H1 (cell line): Measurements from ENCODE around the gene BSN. TPM values are rescaled to one million over a fixed set of nuclear protein-coding genes. Genes with fewer than 3 reads are reported as not detected.

Source experiments
- CTCF ChIA-PET: fragments of 300-600 bp; sonication (Branson Sonifier 250); formaldehyde crosslinking; loops from one replicate; lab custom pipeline; 2021; ENCODE audit not compliant: partially characterized antibody; lab: Charles Lee
- POLR2A ChIA-PET: fragments of 300-600 bp; sonication (Branson Sonifier 250); formaldehyde crosslinking; loops from one replicate; lab custom pipeline; 2021; ENCODE audit warnings: inconsistent platforms; ENCODE audit not compliant: partially characterized antibody; lab: Charles Lee
- DNase-seq, 2 experiments: peaks; one replicate each; pipeline versions ENCODE4 v3.0.0 to v3.0.0-alpha.2; 2010 to 2022; ENCODE audit warnings: low spot score in 2 of 2, low read depth in 1 of 2, mixed read lengths in 1 of 2
- FAIRE-seq: peaks from 2 replicates; lab custom pipeline; 2011; peaks lifted over from hg19 to GRCh38; lab: Jason Lieb, UNC
- H2AFZ ChIP-seq: 2 replicates; pipeline ENCODE4 v1.8.1; 2012; ENCODE audit warnings: low read length, inconsistent platforms
- H2AK5ac ChIP-seq: 2 replicates; pipeline ENCODE4 v1.6.1; 2013; ENCODE audit warnings: low read depth, low read length
- H2BK120ac ChIP-seq: replicated peaks from 2 replicates; pipeline ENCODE3; 2013; ENCODE audit warnings: low read depth, low read length, inconsistent platforms
- H2BK12ac ChIP-seq: 2 replicates; pipeline ENCODE4 v1.6.1; 2013; ENCODE audit warnings: low read depth, low read length
- H2BK15ac ChIP-seq: 2 replicates; pipeline ENCODE4 v1.6.1; 2013; ENCODE audit warnings: low read length
- H2BK20ac ChIP-seq: 2 replicates; pipeline ENCODE4 v1.6.1; 2013; ENCODE audit warnings: low read length
- H2BK5ac ChIP-seq: 2 replicates; pipeline ENCODE4 v1.6.1; 2013; ENCODE audit warnings: low read depth, low read length
- H3K14ac ChIP-seq: 2 replicates; pipeline ENCODE4 v1.6.1; 2013; ENCODE audit warnings: inconsistent platforms; ENCODE audit not compliant: insufficient read length
- H3K18ac ChIP-seq: 2 replicates; pipeline ENCODE4 v1.6.1; 2013; ENCODE audit warnings: low read length; ENCODE audit errors: extremely low read depth
- H3K23ac ChIP-seq: 2 replicates; pipeline ENCODE4 v1.6.1; 2013; ENCODE audit warnings: inconsistent platforms; ENCODE audit not compliant: insufficient read length
- H3K23me2 ChIP-seq: 2 replicates; pipeline ENCODE4 v1.6.1; 2013; ENCODE audit warnings: low read depth, low read length
- H3K27ac ChIP-seq: 2 replicates; pipeline ENCODE4 v1.6.1; 2011; ENCODE audit warnings: low read depth, low read length, inconsistent platforms
- H3K27me3 ChIP-seq, 4 experiments: replicated peaks in 1 of 4; 1 replicate in 1 of 4; 2 replicates in 3 of 4; pipeline versions ENCODE4 v1.6.1 to v1.8.1; 2011 to 2013; ENCODE audit warnings: low read length in 3 of 4, mild to moderate bottlenecking in 3 of 4, inconsistent platforms in 2 of 4, mixed read lengths in 2 of 4, moderate library complexity in 1 of 4; ENCODE audit not compliant: control insufficient read depth in 3 of 4, insufficient read depth in 3 of 4; ENCODE audit errors: extremely low read depth in 1 of 4
- H3K36me3 ChIP-seq, 4 experiments: 2 replicates each; pipeline versions ENCODE4 v1.6.1 to v1.8.1; 2011 to 2013; ENCODE audit warnings: mild to moderate bottlenecking in 4 of 4, low read length in 3 of 4, moderate library complexity in 2 of 4, control low read depth in 1 of 4, inconsistent platforms in 1 of 4; ENCODE audit not compliant: insufficient read depth in 4 of 4, control insufficient read depth in 2 of 4
- H3K4ac ChIP-seq: replicated peaks from 2 replicates; pipeline ENCODE3; 2013; ENCODE audit warnings: low read length, low read depth, mixed read lengths, inconsistent platforms; ENCODE audit not compliant: insufficient read length
- H3K4me1 ChIP-seq, 4 experiments: replicated peaks in 1 of 4; 1 replicate in 1 of 4; 2 replicates in 3 of 4; pipeline versions ENCODE4 v1.6.1 to v1.8.1; 2011 to 2013; ENCODE audit warnings: low read length in 3 of 4, inconsistent platforms in 2 of 4, mixed read lengths in 1 of 4; ENCODE audit not compliant: insufficient read depth in 4 of 4, control insufficient read depth in 3 of 4
- H3K4me2 ChIP-seq, 2 experiments: 2 replicates each; pipeline versions ENCODE4 v1.6.1 to v1.8.1; 2011 to 2013; ENCODE audit warnings: low read depth in 2 of 2, low read length in 2 of 2, control low read depth in 1 of 2, inconsistent platforms in 1 of 2, mild to moderate bottlenecking in 1 of 2; ENCODE audit not compliant: insufficient read depth in 1 of 2
- H3K4me3 ChIP-seq, 4 experiments: fragments of 200-600, 300-600 bp in 1 of 4; sonication (generic), shearing (Covaris generic), sonication (Bioruptor Twin) in 1 of 4; 2 replicates each; pipeline versions ENCODE4 v1.5.1 to v1.8.1; 2011 to 2016; ENCODE audit warnings: low read length in 4 of 4, low read depth in 3 of 4, control low read depth in 2 of 4, inconsistent platforms in 2 of 4, mild to moderate bottlenecking in 2 of 4, mixed read lengths in 1 of 4, moderate library complexity in 1 of 4; ENCODE audit not compliant: insufficient read depth in 2 of 4; ENCODE audit errors: extremely low read depth in 1 of 4
- H3K56ac ChIP-seq: replicated peaks from 2 replicates; pipeline ENCODE3; 2013; ENCODE audit warnings: low read depth, mild to moderate bottlenecking, mixed read lengths, low read length, inconsistent platforms; ENCODE audit not compliant: insufficient read length
- H3K79me1 ChIP-seq: 2 replicates; pipeline ENCODE4 v1.6.1; 2013; ENCODE audit warnings: low read depth, low read length, control low read depth
- H3K79me2 ChIP-seq, 2 experiments: 2 replicates each; pipeline versions ENCODE4 v1.6.1 to v1.8.1; 2012 to 2013; ENCODE audit warnings: low read length in 2 of 2, mild to moderate bottlenecking in 2 of 2, inconsistent platforms in 1 of 2; ENCODE audit not compliant: insufficient read depth in 2 of 2, control insufficient read depth in 1 of 2
- H3K9ac ChIP-seq, 4 experiments: replicated peaks in 1 of 4; 1 replicate in 1 of 4; 2 replicates in 3 of 4; pipeline versions ENCODE4 v1.6.1 to v1.8.1; 2011 to 2013; ENCODE audit warnings: low read depth in 3 of 4, low read length in 3 of 4, control low read depth in 2 of 4, mild to moderate bottlenecking in 2 of 4, moderate library complexity in 2 of 4, inconsistent platforms in 1 of 4; ENCODE audit errors: extremely low read depth in 1 of 4
- H3K9me3 ChIP-seq, 2 experiments: 2 replicates each; pipeline versions ENCODE4 v1.6.1 to v1.8.1; 2012 to 2013; ENCODE audit warnings: mild to moderate bottlenecking in 2 of 2, moderate library complexity in 2 of 2, control low read depth in 1 of 2, inconsistent platforms in 1 of 2, low read depth in 1 of 2, low read length in 1 of 2, mixed read lengths in 1 of 2; ENCODE audit not compliant: insufficient read depth in 2 of 2
- H4K20me1 ChIP-seq, 2 experiments: replicated peaks in 1 of 2; 2 replicates each; pipeline versions ENCODE3 to v1.8.1; 2011 to 2013; ENCODE audit warnings: inconsistent platforms in 2 of 2, low read length in 2 of 2, mild to moderate bottlenecking in 1 of 2; ENCODE audit not compliant: insufficient read depth in 2 of 2, control insufficient read depth in 1 of 2
- H4K5ac ChIP-seq: 2 replicates; pipeline ENCODE4 v1.6.1; 2013; ENCODE audit warnings: low read length, low read depth, mixed read lengths, inconsistent platforms; ENCODE audit not compliant: insufficient read length
- H4K8ac ChIP-seq: 2 replicates; pipeline ENCODE4 v1.8.0; 2013; ENCODE audit warnings: mild to moderate bottlenecking, moderate library complexity, low read length, inconsistent platforms; ENCODE audit not compliant: insufficient read depth; ENCODE audit errors: extremely low read depth
- H4K91ac ChIP-seq: replicated peaks from 2 replicates; pipeline ENCODE3; 2013; ENCODE audit warnings: low read length, mixed read lengths, inconsistent platforms; ENCODE audit not compliant: insufficient read length
- TAF1 ChIP-seq: IDR thresholded peaks from 2 replicates; pipeline ENCODE4 v1.6.1; 2011; ENCODE audit warnings: mild to moderate bottlenecking, low read depth, low read length
- WGBS, 2 experiments: shearing (Covaris generic) in 1 of 2; methylation state at CpG; one replicate each; pipeline versions ENCODE4 v1.1.6 to v1.1.7; 2013 to 2015; ENCODE audit warnings: low lambda C conversion rate in 2 of 2, mixed read lengths in 2 of 2, inconsistent platforms in 1 of 2, low coverage in 1 of 2, missing lambda C conversion rate in 1 of 2; ENCODE audit not compliant: insufficient replicate concordance in 2 of 2, insufficient coverage in 1 of 2, insufficient read length in 1 of 2; ENCODE audit errors: extremely low coverage in 1 of 2, missing lambda C conversion rate in 1 of 2; 5-methylcytosine and 5-hydroxymethylcytosine counted together
- polyA plus RNA-seq, 7 experiments: library from polyadenylated mRNA; depleted of rRNA in 3 of 7; stranded (reverse) in 5 of 7; unstranded in 2 of 7; fragments of >200 nt in 5 of 7; fragments of 200-250 nt in 2 of 7; gene quantifications; 1 replicate in 5 of 7; 2 replicates in 1 of 7; 4 replicates in 1 of 7; pipeline versions ENCODE4 v1.2.1 to v1.2.3, GENCODE V29; 2011 to 2013; ENCODE audit warnings: missing spikeins in 2 of 7, mixed read lengths in 2 of 7
- total RNA-seq: library from RNA; stranded (reverse); fragmentation: NEBNext Ultra II Directional; extraction: Animal tissue kit (Norgen Biotek cat#: 25700); gene quantifications from 2 replicates; pipeline ENCODE4 v1.2.1, GENCODE V29; 2021
- TF ChIP-seq, protein P1 (sequence below), 3 experiments: IDR thresholded peaks; 1 replicate in 2 of 3; 2 replicates in 1 of 3; pipeline versions ENCODE4 v1.5.1 to v1.6.1; 2011; ENCODE audit warnings: low read length in 3 of 3, mild to moderate bottlenecking in 3 of 3, inconsistent platforms in 2 of 3, low read depth in 1 of 3, moderate library complexity in 1 of 3; ENCODE audit not compliant: insufficient read depth in 1 of 3; ENCODE audit errors: control extremely low read depth in 1 of 3

The BSN gene
- total and polyA plus RNA-seq, 2 of the 8 experiments (the other 6 are each of a cell fraction or from before 2014, with no cell fraction given), result 0.60 to 3.0 TPM

DNA sequence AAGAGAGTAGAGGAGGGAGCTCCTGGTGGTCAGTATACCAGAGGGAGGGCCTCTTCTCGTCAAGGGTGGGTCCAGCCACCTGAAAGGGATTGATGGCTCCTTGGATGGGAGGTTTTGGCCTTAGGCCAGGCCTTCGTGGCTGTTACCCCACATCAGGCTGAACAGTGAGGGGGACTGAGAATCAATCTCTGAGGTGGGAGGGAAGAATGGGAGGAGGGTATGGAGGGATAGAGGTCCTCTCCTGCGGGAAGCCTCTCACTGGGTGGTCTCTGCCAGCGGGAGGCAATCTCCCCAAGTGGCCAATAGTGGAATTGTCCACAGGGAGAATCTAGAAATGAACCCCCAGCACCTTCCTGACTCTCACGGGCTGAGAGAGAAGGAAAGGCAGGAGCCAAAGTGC, 53.5 kb downstream of the BSN start:
- Histone ChIP-seq H4K20me1 (no peaks in the 10 kb centered on the region), H3K4ac (no peak overlapping the region), H3K4me1 (no peaks in the 10 kb centered on the region), H3K27ac (no peak overlapping the region), H4K5ac (no peak overlapping the region), H3K27me3 (no peaks in the 10 kb centered on the region; a peak in 1 of 7 replicates), H3K36me3 (no peaks in the 10 kb centered on the region), H3K79me1 (no peaks in the 10 kb centered on the region), H4K91ac (no peak overlapping the region), H4K8ac (no peak overlapping the region), H3K9ac (no peak overlapping the region), H2AK5ac (no peak overlapping the region), H3K56ac (no peak overlapping the region), H2BK120ac (no peak overlapping the region), H3K79me2 (no peaks in the 10 kb centered on the region), H2BK5ac (no peak overlapping the region), H3K9me3 (no peaks in the 10 kb centered on the region; a peak in 1 of 4 replicates), H3K14ac (no peak overlapping the region), H2BK20ac (no peak overlapping the region), H2AFZ (no peak overlapping the region), H2BK12ac (no peak overlapping the region), H3K4me3 (no peak overlapping the region), H3K18ac (no peak overlapping the region), H3K23ac (no peak overlapping the region), H2BK15ac (no peak overlapping the region), H3K23me2 (no peaks in the 10 kb centered on the region), H3K4me2 (no peak overlapping the region)
- ChIA-PET POLR2A (interaction anchor here (1.1 kb wide), 1 partner anchor 180 kb away, joined by 3 read pairs; no protein-coding TSS in a partner anchor), CTCF (interaction anchor here (0.6 to 1.6 kb wide), 7 partner anchors 9 to 167 kb away, joined by 3 to 7 read pairs (median 3); no protein-coding TSS in a partner anchor)
- 87% methylated on average over 5 of the region's 5 CpGs; no CpG with 5 or more reads in 1 of the 2 experiments for WGBS, 2 experiments
- DNase-seq, result no peak
- FAIRE-seq, result no peak
- TF ChIP-seq TAF1, result no peak
- TF ChIP-seq, protein P1, sequence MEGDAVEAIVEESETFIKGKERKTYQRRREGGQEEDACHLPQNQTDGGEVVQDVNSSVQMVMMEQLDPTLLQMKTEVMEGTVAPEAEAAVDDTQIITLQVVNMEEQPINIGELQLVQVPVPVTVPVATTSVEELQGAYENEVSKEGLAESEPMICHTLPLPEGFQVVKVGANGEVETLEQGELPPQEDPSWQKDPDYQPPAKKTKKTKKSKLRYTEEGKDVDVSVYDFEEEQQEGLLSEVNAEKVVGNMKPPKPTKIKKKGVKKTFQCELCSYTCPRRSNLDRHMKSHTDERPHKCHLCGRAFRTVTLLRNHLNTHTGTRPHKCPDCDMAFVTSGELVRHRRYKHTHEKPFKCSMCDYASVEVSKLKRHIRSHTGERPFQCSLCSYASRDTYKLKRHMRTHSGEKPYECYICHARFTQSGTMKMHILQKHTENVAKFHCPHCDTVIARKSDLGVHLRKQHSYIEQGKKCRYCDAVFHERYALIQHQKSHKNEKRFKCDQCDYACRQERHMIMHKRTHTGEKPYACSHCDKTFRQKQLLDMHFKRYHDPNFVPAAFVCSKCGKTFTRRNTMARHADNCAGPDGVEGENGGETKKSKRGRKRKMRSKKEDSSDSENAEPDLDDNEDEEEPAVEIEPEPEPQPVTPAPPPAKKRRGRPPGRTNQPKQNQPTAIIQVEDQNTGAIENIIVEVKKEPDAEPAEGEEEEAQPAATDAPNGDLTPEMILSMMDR (IDR thresholded peaks at IDR 0.05; ENCODE audit: control extremely low read depth in 1 of 3, insufficient read depth in 1 of 3, low read depth in 1 of 3, low read length in 3 of 3), result peak; percentile 8 to 46 (median 8); a peak in 2 of 4 replicates
